Suprapubic skin (tissue), 3 donors: ENCODE results near the gene SLC22A3.

Experiments
- POLR2A ChIP-seq, 2 donors: fragments of 450-650 bp; IDR thresholded peaks; one replicate each; pipeline ENCODE4 v1.6.1; 2017; ENCODE audit warnings: antibody characterized with exemption in 2 of 2, mild to moderate bottlenecking in 2 of 2, moderate library complexity in 2 of 2
- TF ChIP-seq, protein P1 (sequence below), 2 donors: fragments of 200-600 bp in 1 of 2; fragments of 450-650 bp in 1 of 2; sonication (generic) in 1 of 2; IDR thresholded peaks; one replicate each; pipeline ENCODE4 v1.5.1; 2016 to 2019; ENCODE audit warnings: antibody characterized with exemption in 2 of 2, mild to moderate bottlenecking in 1 of 2, moderate library complexity in 1 of 2

DNA sequence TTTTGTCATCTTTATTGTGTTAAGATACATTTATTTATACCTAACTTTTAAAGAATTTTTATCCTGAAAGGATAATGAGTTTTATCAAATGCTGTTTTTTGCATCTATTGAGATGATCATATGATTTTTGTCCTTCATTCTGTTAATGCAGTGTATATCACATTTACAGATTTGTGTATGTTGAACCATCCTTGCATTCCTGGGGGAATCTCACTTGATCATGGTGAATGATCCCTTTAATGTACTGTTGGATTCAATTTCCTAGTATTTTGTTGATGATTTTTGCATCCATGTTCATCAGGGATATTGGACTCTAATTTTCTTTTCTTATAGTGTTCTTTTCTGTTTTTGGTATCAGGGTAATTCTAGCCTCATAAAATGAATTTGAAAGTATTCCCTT, 38.5 kb upstream of the SLC22A3 start:
- TF ChIP-seq, protein P1, sequence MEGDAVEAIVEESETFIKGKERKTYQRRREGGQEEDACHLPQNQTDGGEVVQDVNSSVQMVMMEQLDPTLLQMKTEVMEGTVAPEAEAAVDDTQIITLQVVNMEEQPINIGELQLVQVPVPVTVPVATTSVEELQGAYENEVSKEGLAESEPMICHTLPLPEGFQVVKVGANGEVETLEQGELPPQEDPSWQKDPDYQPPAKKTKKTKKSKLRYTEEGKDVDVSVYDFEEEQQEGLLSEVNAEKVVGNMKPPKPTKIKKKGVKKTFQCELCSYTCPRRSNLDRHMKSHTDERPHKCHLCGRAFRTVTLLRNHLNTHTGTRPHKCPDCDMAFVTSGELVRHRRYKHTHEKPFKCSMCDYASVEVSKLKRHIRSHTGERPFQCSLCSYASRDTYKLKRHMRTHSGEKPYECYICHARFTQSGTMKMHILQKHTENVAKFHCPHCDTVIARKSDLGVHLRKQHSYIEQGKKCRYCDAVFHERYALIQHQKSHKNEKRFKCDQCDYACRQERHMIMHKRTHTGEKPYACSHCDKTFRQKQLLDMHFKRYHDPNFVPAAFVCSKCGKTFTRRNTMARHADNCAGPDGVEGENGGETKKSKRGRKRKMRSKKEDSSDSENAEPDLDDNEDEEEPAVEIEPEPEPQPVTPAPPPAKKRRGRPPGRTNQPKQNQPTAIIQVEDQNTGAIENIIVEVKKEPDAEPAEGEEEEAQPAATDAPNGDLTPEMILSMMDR (IDR thresholded peaks at IDR 0.05): no peak
- TF ChIP-seq POLR2A (IDR thresholded peaks at IDR 0.05): no peak
